ENCODE data around the gene ZPLD1.

The ZPLD1 gene

DNA sequence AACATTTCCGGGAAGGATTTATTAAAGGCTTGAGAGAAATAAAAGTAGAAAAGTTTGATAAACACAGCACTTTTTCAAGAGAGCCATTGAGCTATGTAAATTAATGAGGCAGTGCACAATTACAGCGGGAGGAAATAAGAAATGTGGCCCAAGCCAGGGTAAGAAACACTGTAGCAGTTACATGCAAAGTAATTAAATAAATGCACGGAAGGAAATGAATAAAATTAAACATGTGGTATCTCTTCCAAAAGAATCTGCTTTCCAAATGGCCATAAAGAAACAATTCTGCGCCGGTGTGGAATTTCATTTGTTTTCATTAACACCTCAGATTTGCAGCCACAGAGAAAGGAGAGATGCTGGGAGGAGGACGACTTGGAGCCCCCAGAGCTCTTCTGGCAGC lies 35.3 kb downstream of the ZPLD1 start:
- no peak for DNase-seq

DNA sequence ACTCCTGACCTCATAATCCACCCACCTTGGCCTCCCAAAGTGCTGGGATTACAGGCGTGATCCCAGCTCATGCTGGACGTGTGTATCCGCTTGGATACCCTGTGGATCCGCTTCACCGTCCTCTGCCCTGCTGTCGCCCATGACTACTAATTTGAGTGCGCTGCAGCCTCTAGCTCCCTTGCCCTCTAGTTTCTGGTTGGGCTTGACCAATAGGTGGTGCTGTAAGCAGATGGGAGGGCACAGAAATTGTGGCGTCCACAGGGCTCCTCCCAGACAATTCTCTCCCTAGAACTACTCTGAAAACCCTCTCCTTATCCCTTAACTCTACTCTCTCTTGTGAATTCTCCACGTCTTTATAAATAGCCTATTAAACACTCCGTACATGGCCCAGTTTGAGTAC lies 36.2 kb downstream of the ZPLD1 start:
- DNase-seq: peak in 1 of 2 experiments; percentile 30

DNA sequence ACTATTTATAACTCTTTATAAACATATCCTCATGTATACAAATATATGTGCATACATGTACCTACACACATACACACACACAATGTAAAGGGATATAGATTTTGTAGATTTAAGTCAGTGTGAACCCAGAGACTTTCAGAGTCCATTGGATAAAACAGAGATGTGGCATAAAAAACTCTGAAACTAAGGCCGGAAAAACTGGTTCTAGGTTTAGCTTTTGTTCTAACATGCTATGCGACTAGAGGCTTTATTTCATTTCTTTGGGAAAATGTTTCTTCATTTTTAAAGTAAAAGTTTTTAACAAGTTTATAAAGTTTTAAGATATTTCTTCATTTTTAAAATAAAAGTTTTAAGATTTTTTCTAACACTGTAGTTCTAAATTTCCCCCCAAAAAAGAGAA lies 36.7 kb downstream of the ZPLD1 start:
- DNase-seq: no peak

DNA sequence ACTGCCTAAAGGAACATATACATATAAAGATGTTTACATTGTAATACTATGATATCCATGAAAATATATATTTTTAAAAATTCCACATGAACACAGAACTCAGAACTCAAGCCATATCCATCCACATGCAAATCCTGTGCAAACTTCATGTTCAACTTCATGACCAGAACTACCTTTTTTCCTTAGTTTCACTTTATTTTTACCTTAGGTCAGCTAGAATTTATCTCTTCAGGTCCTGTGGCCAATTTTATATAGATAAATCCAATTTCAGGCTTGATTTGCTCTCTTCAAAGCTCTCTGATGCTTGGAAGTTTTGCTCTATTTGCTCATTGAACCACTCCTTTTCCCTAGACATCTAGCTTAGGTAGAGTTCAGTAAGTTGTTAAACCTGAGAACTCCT lies 38.8 kb downstream of the ZPLD1 start:
- no peak for DNase-seq

DNA sequence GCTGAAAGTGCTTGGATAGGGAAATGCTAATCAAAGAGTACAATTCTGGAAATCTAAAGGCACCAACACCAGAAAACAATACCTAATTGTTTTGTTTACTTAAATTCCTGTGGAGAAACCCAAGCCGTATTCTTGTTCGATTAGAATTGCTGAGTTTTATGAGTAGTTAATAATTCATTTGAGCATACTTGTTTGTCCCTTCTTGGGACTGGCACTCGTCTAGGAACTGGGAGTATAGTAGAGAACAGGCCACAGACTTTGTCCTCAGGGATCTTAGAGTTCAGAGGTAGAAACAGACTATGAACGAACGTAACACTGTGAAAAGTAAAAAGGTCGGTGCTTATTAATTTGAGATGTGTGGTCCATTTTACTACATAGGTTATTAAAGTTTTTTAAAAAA lies 39.4 kb downstream of the ZPLD1 start:
- DNase-seq: no peak

DNA sequence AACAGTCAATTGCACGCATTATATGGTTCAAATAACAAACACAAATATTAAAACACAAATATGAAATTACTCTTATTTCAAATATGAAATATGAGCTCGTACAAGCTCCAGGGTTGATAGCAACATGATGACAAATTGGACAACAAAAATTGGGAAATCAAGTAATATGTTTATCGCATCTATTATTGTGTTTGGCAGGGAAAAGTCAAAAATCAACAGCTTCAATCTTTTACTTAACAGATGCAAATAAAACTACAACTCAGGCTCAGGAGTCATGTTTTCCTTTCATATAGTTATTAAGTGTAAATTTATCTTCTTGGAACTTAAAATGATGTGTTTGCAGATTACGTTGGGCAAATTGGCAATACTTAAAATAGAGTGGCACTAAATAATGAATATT lies 41.4 kb downstream of the ZPLD1 start:
- no peak for DNase-seq

DNA sequence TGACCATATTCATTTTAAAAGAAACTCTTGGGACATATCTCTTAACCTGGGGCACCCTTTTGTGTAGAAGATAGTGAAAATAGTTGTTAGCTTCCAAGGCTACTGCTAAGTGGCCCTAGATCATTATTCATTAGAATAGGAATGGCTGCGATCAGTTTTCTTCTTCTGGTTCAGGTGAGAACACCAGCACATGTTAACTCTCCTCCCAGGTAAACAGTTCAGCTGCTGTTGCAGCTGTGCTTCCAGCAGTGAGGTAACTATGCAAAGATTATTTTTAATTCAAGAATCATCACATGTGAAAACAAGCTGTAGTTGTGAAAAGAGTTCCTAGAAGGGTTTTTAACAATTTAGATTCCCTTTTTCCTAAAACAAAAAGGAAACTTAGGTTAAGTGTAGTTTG lies 43.3 kb downstream of the ZPLD1 start:
- DNase-seq: peak in 1 of 2 experiments; percentile 28

DNA sequence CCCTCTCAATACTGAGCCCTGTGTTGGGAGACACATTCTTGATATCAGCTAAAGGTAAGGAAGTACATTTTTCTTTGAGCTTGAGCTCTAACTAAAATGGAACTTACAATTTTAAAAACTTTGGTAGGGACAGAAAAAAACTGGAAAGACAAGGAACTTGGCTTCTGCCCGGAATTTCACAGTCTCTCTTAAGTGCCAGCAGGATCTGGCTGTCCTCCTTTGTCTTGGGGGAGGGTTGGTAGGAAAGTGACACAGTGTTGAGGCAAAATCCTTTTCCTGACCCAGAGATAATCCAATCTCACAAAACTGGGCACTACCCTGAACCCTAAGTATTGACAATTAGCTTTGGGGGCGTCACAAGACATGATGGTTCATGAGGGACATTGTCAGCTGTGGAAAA lies 45.3 kb downstream of the ZPLD1 start:
- DNase-seq: no peak

DNA sequence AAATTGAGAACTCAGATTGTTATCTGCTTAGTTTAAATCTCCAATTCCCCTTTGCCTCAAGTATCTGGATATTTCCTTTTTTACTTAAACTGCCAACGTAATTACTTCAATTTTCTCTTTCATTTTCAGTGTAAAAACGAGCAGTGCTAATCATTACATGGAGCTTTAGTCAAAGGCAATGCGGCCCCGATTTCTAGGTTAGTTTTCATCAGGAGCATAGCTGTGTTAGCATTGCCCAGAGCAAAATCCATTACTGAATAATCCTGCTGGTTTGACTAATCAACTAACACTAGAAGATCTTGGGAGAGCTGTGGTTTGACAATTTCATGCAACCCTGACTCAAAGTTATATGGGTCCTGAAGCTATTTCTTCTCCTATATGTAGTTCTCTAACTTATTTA lies 46.2 kb downstream of the ZPLD1 start:
- no peak for DNase-seq

DNA sequence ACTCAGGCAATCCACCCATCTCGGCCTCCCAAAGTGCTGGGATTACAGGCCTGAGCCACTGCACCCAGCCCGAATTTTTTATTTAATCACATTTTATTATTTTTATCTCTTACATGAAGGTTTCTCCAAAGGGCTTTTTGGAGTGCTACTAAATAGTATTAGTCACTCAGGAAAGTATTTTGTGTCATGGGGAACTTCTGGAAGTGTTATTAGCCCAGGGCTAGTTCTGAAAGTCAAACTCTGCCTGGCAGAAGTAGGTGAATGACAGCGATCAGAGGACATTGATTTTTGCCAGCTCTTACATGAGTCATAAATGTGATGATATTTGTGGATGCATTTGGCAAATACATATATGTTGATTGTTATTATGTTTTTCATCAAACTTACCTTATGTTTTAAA lies 48.7 kb downstream of the ZPLD1 start:
- no peak for DNase-seq

DNA sequence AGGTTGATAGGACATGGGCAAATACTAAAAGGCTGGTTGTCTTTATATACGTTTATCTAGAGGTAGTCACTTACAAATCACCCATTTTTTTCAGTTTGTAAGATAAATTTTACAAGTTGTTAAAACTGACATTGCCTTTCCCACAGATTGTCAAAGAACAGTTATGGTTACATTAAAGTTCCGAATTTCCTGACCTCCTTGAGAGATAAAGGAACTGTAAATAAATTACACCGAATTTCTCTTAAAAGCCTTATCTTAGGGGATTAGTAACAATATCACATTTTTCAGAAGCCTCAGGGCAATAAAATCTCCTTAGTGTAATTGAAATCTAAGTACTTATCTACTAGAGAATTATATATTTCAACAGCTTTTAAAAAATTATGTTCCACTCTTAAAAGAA lies 49.5 kb downstream of the ZPLD1 start:
- no peak for DNase-seq

DNA sequence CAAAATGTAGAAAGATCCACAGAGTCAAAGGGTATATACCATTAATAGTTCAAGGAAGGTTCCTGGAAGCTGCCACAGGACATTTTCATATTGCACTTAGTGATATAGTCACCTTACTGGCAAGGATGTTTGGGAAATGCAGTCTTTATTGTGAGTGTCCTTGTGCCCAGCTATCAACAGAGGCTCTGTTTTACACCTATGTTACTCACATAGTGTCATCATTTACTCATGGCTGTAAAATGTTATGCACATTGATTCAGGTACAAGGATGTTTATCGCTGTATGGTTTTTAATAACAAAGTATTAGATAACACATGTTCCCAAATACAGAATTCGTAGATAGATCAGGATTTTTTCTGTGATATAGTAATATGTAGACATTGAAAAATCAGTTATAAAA lies 50.9 kb downstream of the ZPLD1 start:
- no peak for DNase-seq

DNA sequence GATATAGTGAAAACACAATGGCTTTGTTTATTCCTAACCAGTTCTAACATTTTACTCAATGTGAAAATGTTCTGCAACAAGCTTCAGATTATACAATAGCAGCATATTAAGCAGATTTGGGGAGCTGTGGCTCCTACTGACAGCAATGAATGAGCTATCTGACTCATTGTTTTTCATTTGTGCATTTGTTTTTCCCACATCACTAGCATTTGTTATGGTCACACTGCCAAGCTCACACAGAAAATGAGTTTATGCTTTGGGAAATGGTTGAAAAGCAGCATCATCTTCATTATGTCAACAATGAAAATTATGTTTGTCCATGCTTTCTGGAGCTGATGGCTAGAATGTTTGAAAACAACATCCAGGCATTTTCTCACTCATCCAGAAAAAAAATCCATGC lies 53.5 kb downstream of the ZPLD1 start:
- DNase-seq: no peak

DNA sequence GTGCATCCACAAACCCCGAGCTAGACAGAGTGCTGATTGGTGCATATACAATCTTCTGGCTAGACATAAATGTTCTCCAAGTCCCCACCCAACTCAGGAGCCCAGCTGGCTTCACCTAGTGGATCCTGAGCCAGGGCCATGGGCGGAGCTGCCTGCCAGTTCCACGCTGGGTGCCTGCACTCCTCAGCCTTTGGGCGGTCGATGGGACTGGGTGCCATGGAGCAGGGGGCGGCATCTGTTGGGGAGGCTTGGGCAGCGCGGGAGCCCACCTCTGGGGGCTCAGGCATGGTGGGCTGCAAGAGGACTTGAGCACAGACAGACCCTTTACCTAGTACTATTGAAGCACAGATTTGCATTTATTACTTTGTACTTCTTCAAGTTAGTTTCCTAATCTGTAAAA lies 57.5 kb downstream of the ZPLD1 start:
- DNase-seq: no peak

DNA sequence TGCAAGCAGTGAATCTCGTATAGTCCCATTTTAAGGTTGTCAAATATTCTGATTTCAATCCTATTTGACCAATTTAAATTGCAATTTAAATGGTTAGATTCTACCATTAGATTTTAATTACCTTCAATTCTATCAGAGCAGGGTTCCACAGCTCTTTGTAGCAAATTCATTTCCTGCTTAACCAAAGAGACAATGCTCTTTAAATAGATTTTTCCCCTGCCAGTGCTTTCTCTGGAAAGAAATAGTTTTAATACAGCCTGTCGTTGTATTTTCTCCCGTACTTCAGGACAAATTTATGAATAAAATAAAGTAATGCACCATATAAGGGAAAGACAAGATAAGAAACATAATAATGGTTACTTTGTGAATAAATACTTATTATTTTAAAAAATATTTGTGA lies 62.8 kb downstream of the ZPLD1 start:
- DNase-seq: no peak

DNA sequence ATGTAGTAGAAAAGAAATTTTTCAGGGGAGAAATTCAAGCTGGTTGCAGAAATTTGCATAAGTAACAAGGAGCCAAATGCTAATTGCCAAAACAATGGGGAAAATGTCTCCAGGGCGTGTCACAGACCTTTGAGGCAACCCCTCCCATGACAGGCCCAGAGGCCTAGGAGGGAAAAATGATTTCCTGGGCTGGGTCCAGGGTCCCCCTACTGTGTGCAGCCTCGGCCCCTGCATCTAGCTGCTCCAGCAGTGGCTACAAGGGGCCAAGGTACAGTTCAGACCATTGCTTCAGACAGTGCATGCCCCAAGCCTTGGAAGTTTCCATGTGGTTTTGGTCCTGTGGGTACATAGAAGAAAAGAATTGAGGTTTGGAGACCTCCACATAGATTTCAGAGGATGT lies 70.7 kb downstream of the ZPLD1 start:
- no peak for DNase-seq

DNA sequence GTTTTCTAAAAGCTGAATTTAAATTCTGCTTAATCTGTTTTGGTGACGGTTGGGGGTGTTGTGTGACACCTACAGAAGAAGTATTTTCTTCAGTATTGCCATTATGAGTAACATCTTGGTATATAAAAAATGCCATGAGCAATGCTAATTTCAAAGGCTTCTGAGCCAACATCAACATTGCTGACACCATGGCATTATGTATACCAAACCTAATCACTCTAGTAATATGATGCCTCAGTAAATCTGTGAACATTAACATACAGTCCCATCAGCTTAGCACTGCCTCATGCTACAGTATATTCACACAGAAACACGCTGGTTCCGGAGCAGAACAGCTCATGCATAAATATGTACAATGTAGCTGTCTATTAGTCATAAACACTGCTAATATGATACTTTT lies 75.8 kb downstream of the ZPLD1 start:
- DNase-seq: peak; percentile 79 to 84

DNA sequence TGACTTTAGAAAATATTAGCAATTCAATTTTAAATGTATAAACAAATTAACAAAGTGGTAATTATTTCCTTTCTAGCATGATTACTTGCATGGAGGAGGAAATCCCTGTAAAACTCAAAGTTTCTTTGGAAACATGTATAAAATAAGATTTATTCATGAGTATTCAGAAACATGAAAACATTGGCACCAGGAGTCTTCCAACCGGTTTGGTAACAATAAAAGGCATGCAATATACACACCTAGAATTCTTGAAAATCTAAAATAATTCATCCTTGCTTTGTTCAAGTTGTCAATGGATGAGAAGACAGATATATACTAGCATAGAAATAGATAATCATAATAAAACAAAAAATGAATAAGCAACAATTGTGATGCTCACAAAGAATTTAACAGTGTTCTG lies 76.4 kb downstream of the ZPLD1 start:
- peak in 1 of 2 experiments; percentile 58 for DNase-seq

DNA sequence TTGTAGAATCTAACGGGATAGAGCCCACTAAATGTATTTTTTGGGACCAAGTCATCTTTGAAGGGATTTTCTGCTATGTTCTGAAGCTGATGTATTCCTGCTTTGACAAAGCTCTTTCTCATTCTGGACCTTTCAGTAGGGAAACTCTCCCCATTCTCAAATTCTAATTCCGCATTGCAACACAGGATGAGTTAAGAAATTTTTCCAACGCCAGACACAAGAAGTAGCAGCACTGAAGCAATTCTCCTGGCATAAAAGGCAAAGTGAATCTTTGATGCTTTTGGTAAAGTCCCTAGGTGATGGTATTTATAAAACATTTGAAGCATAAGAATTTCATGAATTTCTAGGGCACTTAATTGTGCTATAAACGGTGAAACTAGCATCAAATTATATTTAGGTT lies 76.8 kb downstream of the ZPLD1 start:
- peak in 1 of 2 experiments; percentile 25 for DNase-seq

DNA sequence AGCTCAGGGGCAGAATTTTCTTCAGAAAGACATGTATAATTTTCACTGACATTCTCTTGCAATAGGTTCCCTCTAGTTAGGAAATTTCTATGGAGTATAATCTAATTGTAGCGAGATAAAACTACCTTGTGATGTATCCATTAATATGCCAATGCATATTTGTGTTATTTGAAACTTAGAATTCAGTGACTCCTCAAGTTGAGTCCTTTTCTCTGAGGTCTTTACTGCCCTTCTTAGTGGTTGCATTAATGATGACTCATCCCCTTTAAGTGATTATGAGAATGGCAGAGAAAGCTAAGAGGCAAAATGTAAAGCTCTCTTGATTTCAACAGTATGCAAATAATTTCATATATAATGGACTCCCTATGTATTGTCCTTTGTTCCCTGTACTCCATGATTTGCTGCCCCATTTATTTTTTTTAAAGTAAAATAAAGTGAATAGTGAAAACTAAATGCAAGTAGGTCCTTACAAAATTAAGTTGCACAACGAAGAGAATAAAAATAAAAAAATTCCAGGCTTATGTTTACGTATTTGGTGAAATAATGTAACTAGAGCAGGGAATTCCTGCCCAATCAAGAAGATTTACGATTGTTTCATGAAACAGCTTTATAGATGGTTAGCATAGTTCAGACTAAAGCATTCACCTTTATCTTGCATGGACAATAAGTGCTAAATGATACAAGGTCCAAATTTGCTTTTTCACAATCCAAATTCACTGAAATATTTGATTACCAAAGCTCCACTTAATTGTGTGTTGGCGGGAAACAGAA lies 78.1 kb downstream of the ZPLD1 start:
- DNase-seq: peak; percentile 91 to 94

DNA sequence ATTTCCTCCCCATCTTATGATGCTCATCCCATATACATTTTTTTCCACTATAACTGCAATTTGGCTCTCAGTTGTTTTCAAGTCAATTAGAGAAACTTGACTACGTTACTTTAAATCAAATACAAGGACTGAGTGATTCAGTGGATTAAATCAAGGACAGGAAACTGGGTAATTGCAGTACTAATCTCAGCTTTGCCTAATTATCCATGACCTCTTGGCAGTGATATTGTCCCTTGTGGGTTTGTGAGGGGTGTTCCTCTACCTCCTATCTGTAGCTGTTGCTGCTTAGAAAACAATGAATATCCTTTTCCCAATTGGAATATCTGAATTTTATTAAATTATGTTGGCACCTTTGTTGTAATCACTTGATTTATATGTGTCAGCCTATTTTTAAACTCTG lies 79.4 kb downstream of the ZPLD1 start:
- DNase-seq: peak in 1 of 2 experiments; percentile 20

DNA sequence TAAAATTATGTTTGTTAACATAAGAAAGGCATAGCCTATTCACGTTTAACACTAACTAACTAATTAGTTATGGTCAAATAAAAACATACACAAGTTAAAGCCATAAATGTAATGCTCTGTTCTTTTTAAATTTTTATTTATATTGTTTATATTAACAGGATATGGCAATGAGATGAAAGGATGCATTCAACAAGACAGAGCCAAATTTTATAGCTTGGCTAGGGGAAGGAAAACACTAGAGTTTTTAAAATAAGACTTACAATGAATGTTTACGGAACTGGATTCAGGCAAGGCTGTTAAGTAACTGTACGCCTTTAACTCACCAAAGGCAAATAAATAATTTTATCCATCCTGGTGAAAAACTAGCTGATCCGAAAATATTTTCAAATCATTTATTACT lies 86.4 kb downstream of the ZPLD1 start:
- no peak for DNase-seq

DNA sequence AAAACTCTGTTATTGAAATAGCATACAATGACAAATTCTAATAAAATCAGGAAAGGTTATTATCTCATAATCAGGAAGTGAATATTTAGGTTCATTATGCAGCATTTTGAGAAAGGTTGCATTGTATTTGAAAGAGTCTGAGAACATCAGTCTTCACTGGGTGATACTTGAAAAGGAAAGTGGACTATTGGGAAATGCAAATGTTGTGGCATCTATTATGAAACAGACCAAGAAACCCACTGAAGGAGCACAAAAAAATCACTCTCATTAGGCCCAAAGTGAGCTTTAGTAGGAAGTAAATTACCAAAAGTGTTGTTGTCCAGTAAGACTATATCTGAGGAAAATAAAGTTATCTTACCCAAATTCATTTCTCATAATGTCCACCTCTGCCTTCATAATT lies 90.8 kb downstream of the ZPLD1 start:
- no peak for DNase-seq

DNA sequence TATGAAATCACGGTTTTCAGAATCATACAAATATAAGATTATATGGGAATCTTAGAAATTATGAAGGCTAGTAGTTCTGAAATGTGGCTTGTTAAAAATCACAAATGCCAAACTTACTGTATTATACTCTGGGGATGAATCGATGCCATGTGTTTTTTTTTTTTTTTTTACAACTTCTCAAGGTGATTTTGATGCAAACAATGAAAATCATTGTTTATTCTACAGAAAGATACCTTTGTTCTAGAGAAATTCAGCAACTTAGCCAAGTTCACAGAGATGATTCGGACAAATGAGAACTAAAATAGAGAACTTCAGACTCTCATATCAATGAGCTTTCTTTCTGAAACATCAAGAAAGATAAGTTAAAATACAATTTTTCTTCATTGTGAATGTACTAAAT lies 92.0 kb downstream of the ZPLD1 start:
- DNase-seq: no peak

DNA sequence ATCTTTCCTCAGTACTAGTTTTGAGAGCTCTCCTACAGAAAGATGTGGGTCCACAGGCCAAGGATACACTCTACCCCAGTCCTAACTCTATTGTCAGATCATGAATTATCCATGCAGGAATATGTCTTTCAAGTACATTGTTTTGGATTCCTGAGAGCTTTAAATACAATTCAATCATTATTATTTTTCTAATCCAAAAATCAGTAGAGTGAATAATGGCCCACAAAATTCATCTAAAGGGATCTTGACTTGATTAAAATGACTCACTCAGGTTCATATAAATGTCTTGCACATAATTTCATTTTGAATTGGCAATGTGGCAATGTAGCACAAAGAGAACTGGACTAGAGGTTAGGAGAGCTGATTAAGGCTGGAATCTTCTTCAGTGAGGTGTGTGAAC lies 93.9 kb downstream of the ZPLD1 start:
- no peak for DNase-seq

All from NCI-H526 (cell line).